Measurements from ENCODE around the gene ADAM15.

ADAM15 gene

GRCh38 chr1:155092131-155092530, 41.0 kb downstream of the ADAM15 start:
- DNase-seq, result no peak

GRCh38 chr1:155092641-155093040, 41.5 kb downstream of the ADAM15 start:
- no peak for DNase-seq

GRCh38 chr1:155093911-155094621, 43.0 kb downstream of the ADAM15 start:
- peak; percentile 25 for DNase-seq

- DNase-seq, result no peak
Observed at GRCh38 chr1:155094622-155094948, 43.5 kb downstream of the ADAM15 start.

- no peak for DNase-seq
Observed at GRCh38 chr1:155099331-155099730, 48.2 kb downstream of the ADAM15 start.

GRCh38 chr1:155103325-155103724, 52.2 kb downstream of the ADAM15 start:
- DNase-seq, result no peak

- DNase-seq, result no peak
Observed at GRCh38 chr1:155104605-155105534, 53.8 kb downstream of the ADAM15 start.

- DNase-seq, result no peak
Observed at GRCh38 chr1:155105604-155106011, 54.5 kb downstream of the ADAM15 start.

- no peak for DNase-seq
Observed at GRCh38 chr1:155106862-155107261, 55.7 kb downstream of the ADAM15 start.

GRCh38 chr1:155107309-155108264, 56.5 kb downstream of the ADAM15 start:
- no peak for DNase-seq

GRCh38 chr1:155108296-155108695, 57.2 kb downstream of the ADAM15 start:
- no peak for DNase-seq

GRCh38 chr1:155110381-155110780, 59.3 kb downstream of the ADAM15 start:
- DNase-seq, result no peak

GRCh38 chr1:155110826-155111225, 59.7 kb downstream of the ADAM15 start:
- no peak for DNase-seq

Measured in NCI-H1436 (cell line).